Measurements from ENCODE around the gene AMBRA1.
"Not testable (repeated sequence)": the region's sequence is repeated elsewhere in the genome, so short reads cannot be mapped to it uniquely, and the experiment has no call there.

AMBRA1 gene

GRCh38 chr11:46616551-46617133 lies 22.8 kb upstream of the AMBRA1 start:
- peak; percentile 64 for DNase-seq (ENCODE audit: low read depth, low spot score)

- no peak for DNase-seq (ENCODE audit: low read depth, low spot score)
These were observed 21.9 kb upstream of the AMBRA1 start for GRCh38 chr11:46615756-46616155.

GRCh38 chr11:46612326-46612725 lies 18.5 kb upstream of the AMBRA1 start:
- no peak for DNase-seq (ENCODE audit: low read depth, low spot score)

DNA sequence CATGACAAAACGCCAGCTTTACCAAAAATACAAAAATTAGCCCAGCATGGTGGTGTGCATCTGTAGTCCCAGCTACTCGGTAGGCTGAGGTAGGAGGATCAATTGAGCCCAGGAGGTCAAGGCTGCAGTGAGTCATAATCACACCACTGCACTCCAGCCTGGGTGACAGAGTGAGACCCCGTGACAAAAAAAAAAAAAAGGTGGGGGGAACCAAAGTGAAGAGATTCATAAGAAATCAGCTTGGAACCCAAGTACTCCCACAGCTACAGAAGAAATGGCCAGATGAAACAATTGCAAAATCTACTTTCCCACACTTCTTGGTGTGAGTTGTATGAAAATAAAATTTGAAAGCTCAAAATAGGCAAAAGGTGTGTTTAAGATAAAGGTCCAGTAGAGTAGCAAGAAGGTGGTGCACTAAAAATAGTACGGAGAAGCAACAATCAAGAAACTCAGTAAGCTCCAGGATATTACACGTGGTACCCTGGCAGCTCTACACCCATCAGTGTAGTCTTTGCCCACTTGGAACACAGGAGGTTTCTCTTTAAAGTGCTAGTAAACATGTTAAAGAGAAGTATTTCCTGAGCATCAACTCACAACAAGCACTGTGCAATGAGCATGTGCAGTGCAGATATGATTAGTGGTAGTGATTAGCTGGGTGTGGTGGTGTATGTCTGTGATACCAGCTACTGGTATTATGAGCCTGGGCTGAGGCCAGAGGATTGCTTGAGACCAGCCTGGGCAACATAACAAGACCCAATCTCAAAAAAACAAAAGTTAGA lies 17.9 kb upstream of the AMBRA1 start:
- no peak for DNase-seq (ENCODE audit: low read depth, low spot score)

GRCh38 chr11:46609386-46609785 lies 15.6 kb upstream of the AMBRA1 start:
- no peak for DNase-seq (ENCODE audit: low read depth, low spot score)

GRCh38 chr11:46607516-46607915 lies 13.7 kb upstream of the AMBRA1 start:
- DNase-seq (ENCODE audit: low read depth, low spot score) = peak; percentile 11

GRCh38 chr11:46604796-46605195 lies 11.0 kb upstream of the AMBRA1 start:
- DNase-seq (ENCODE audit: low read depth, low spot score) = no peak

- no peak for DNase-seq (ENCODE audit: low read depth, low spot score)
These were observed 10.0 kb upstream of the AMBRA1 start for GRCh38 chr11:46603704-46604308.

GRCh38 chr11:46601129-46601528 lies 7.3 kb upstream of the AMBRA1 start:
- no peak for DNase-seq (ENCODE audit: low read depth, low spot score)

DNA sequence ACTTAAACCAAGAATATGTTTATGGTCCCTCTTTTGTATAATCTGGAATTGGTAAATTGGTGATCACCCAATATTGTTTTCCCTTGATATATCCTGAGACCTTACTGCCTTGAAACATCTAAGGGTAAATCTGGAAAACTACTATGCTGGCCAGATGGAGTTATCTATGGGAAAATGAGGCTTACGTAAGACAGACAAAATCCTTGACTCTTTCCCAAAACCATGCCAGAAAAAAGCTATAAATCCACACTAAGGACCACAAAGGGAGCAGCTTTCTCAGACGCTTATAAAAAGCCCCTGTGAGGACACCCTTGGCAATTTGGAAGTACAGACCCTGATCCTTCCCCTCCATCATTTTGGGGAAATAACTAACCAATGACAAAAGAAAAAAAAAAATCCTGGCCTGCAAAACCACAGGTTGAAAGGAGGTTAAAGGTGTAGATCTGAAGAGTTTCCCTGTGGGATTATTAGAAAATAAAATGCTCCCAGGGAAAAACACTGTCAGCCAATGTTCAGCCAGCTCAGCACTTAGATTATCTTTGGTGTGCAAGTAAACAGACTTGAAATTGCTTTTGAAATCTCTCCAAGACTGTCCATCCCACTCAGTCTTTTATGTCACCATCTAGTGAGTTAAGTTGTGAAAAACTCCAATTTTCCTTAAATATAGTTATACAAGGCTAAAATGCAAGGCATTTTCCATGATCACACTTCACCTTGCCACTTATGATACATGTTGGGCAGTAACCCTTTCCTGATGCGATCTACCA lies 6.6 kb upstream of the AMBRA1 start:
- no peak for DNase-seq (ENCODE audit: low read depth, low spot score)

- no peak for DNase-seq (ENCODE audit: low read depth, low spot score)
These were observed 5.7 kb upstream of the AMBRA1 start for GRCh38 chr11:46599340-46600193.

- no peak for DNase-seq (ENCODE audit: low read depth, low spot score)
These were observed 3.9 kb upstream of the AMBRA1 start for GRCh38 chr11:46597609-46598219.

DNA sequence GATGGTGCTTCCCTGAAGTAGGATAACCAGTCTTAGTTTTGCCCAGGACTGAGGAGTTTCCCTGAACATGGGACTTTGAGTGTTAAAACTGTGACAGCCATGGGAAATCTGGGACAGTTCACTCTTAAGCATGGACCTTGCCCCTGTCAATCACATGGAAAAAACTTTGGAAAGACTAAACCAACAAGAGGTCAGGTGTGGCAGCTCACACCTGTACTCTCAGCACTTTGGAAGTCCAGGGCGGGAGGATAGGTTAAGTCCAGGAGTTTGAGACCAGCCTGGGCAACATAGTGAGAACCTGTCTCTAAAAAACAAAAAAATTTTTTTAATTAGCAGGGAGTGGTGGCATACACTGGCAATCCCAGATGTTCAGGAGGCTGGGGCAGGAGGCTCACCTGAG lies 3.3 kb upstream of the AMBRA1 start:
- no peak for DNase-seq (ENCODE audit: low read depth, low spot score)

- DNase-seq (ENCODE audit: low read depth, low spot score) = no peak
These were observed 962 bp upstream of the AMBRA1 start for GRCh38 chr11:46594785-46595184.

DNA sequence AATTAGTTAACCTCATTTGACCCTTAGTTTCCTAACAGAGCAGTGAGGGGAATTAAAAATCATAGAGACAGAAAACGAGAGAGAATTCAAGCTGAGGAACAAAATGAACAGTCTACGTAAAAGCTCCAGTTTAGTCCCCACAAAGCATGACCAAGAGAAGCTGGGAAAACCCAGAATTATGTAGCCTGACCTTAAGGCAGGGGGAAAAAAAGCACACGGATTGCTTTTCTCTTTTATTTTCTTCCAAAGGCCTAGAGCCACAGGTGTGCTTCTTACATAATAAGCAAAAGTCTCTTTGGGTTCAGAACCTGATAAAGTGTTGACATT lies 514 bp upstream of the AMBRA1 start:
- no peak for DNase-seq (ENCODE audit: low read depth, low spot score)

- DNase-seq (ENCODE audit: low read depth, low spot score) = no peak
These were observed 2.9 kb downstream of the AMBRA1 start for GRCh38 chr11:46590740-46591605.

DNA sequence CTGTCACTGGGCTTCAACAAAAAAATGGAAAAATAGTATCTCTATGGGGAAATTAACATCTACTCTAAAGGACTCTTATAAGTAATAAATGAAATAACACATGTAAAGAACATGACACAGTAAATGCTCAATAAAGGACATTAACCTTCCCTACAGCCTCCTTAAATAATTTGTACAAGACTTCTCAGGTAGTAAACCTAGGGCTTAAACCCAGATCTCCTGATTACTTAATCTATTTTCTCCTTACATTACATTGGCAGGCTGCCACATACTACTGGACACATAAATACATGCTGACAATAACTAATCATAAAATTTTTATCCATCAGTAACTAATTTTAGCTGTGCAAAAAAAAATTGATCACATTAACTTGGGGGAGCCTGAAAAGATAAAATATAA lies 4.9 kb downstream of the AMBRA1 start:
- no peak for DNase-seq (ENCODE audit: low read depth, low spot score)

GRCh38 chr11:46588131-46588530 lies 5.7 kb downstream of the AMBRA1 start:
- no peak for DNase-seq (ENCODE audit: low read depth, low spot score)

GRCh38 chr11:46583513-46583912 lies 10.3 kb downstream of the AMBRA1 start:
- not testable (repeated sequence) for DNase-seq (ENCODE audit: low read depth, low spot score)

- no peak for DNase-seq (ENCODE audit: low read depth, low spot score)
These were observed 11.2 kb downstream of the AMBRA1 start for GRCh38 chr11:46582588-46582987.
